SK-N-SH (cell line): ENCODE results near the gene RPS19. TPM values are rescaled to one million over a fixed set of nuclear protein-coding genes. Genes with fewer than 3 reads are reported as not detected.
A peak's percentile ranks its signal among the peaks of the same experiment; 100 is the strongest.

Experiments used
- CTCF ChIA-PET: fragments of 300-600, 350-600 bp; formaldehyde crosslinking; extraction: SDS; loops from one replicate; lab custom pipeline; 2021; lab: Yijun Ruan, JAX
- POLR2A ChIA-PET: fragments of 350-600 bp; sonication (Branson Sonifier 250); formaldehyde crosslinking; extraction: SDS; loops from one replicate; lab custom pipeline; 2020; ENCODE audit warnings: antibody characterized with exemption, inconsistent platforms; lab: Yijun Ruan, JAX
- DNase-seq: peaks from one replicate; pipeline ENCODE4 v3.0.0; 2012
- H2AFZ ChIP-seq: fragments of 200-600 bp; sonication (generic); 2 replicates; pipeline ENCODE4 v1.8.1; 2016; ENCODE audit warnings: antibody characterized with exemption, mild to moderate bottlenecking, low read depth
- H3F3A ChIP-seq: fragments of 200-600 bp; sonication (generic); replicated peaks from 2 replicates; pipeline ENCODE3; 2016; ENCODE audit warnings: antibody characterized with exemption, mild to moderate bottlenecking; ENCODE audit not compliant: insufficient read depth
- H3K27ac ChIP-seq, 2 experiments: fragments of 200-500 bp in 1 of 2; fragments of 200-600 bp in 1 of 2; sonication (Bioruptor generic) in 1 of 2; sonication (generic), shearing (Covaris generic) in 1 of 2; 2 replicates each; pipeline versions ENCODE4 v1.5.1 to v1.6.1; 2014 to 2016; ENCODE audit warnings: low read depth in 2 of 2, inconsistent platforms in 1 of 2, low read length in 1 of 2, mild to moderate bottlenecking in 1 of 2, mixed read lengths in 1 of 2
- H3K27me3 ChIP-seq: fragments of 200-600 bp; sonication (generic), shearing (Covaris generic); 2 replicates; pipeline ENCODE4 v1.6.1; 2016; ENCODE audit warnings: mixed run types; ENCODE audit not compliant: insufficient read depth
- H3K36me3 ChIP-seq, 2 experiments: fragments of 200-500 bp in 1 of 2; fragments of 200-600 bp in 1 of 2; sonication (Bioruptor generic) in 1 of 2; sonication (generic) in 1 of 2; replicated peaks in 1 of 2; 2 replicates each; pipeline versions ENCODE3 to v1.5.1; 2014 to 2016; ENCODE audit warnings: low read length in 1 of 2, mild to moderate bottlenecking in 1 of 2; ENCODE audit not compliant: insufficient read depth in 2 of 2, control insufficient read depth in 1 of 2
- H3K4me1 ChIP-seq, 2 experiments: fragments of 200-500 bp in 1 of 2; fragments of 200-600 bp in 1 of 2; sonication (Bioruptor generic) in 1 of 2; sonication (generic), shearing (Covaris generic) in 1 of 2; 2 replicates each; pipeline versions ENCODE4 v1.5.1 to v1.6.1; 2014 to 2016; ENCODE audit warnings: low read depth in 1 of 2, low read length in 1 of 2, mixed run types in 1 of 2; ENCODE audit not compliant: insufficient read depth in 2 of 2, control insufficient read depth in 1 of 2
- H3K4me2 ChIP-seq: fragments of 200-600 bp; sonication (generic), shearing (Covaris generic); 2 replicates; pipeline ENCODE4 v1.6.1; 2017; ENCODE audit warnings: mixed run types
- H3K4me3 ChIP-seq, 2 experiments: fragments of 200-500 bp in 1 of 2; fragments of 200-600 bp in 1 of 2; sonication (Bioruptor generic) in 1 of 2; sonication (generic), shearing (Covaris generic) in 1 of 2; 2 replicates each; pipeline versions ENCODE4 v1.5.1 to v1.8.1; 2014 to 2016; ENCODE audit warnings: low read depth in 2 of 2, inconsistent platforms in 1 of 2, low read length in 1 of 2, mild to moderate bottlenecking in 1 of 2, mixed read lengths in 1 of 2, moderate library complexity in 1 of 2
- H3K79me2 ChIP-seq: fragments of 200-600 bp; sonication (generic); 2 replicates; pipeline ENCODE4 v1.8.1; 2017; ENCODE audit warnings: mild to moderate bottlenecking; ENCODE audit not compliant: insufficient read depth
- H3K9ac ChIP-seq: fragments of 200-600 bp; sonication (generic); 2 replicates; pipeline ENCODE4 v1.6.1; 2017; ENCODE audit warnings: mixed run types
- H3K9me2 ChIP-seq: fragments of 200-600 bp; sonication (generic); 2 replicates; pipeline ENCODE4 v1.6.1; 2017; ENCODE audit warnings: mixed run types
- H3K9me3 ChIP-seq: fragments of 200-600 bp; sonication (generic); 2 replicates; pipeline ENCODE4 v1.6.1; 2017; ENCODE audit warnings: mixed run types, mild to moderate bottlenecking, moderate library complexity
- H4K20me1 ChIP-seq: fragments of 200-600 bp; sonication (generic); 2 replicates; pipeline ENCODE4 v1.6.1; 2017; ENCODE audit warnings: mild to moderate bottlenecking, mixed run types; ENCODE audit not compliant: insufficient read depth
- CTCF ChIP-seq: fragments of 200-600 bp; sonication (generic); IDR thresholded peaks from 2 replicates; pipeline ENCODE4 v1.6.1; 2017; ENCODE audit warnings: antibody characterized with exemption, mild to moderate bottlenecking, moderate library complexity
- ELF1 ChIP-seq: IDR thresholded peaks from 2 replicates; pipeline ENCODE4 v1.4.0; 2012
- EZH2phosphoT487 ChIP-seq: fragments of 200-600 bp; sonication (generic); IDR thresholded peaks from 2 replicates; pipeline ENCODE4 v1.6.1; 2017; ENCODE audit warnings: low read depth, mixed run types, mild to moderate bottlenecking, antibody characterized with exemption, moderate library complexity, borderline replicate concordance
- FOSL2 ChIP-seq: IDR thresholded peaks from 2 replicates; pipeline ENCODE4 v1.4.0; 2012; ENCODE audit warnings: low read depth, mild to moderate bottlenecking, moderate library complexity, borderline replicate concordance
- FOXJ3 ChIP-seq: sonication (generic); formaldehyde crosslinking; IDR thresholded peaks from 2 replicates; pipeline ENCODE4 v1.5.1; 2020; ENCODE audit warnings: mild to moderate bottlenecking, missing genetic modification reagents
- FOXM1 ChIP-seq: IDR thresholded peaks from 2 replicates; pipeline ENCODE4 v1.4.0; 2012; ENCODE audit warnings: low read depth, mild to moderate bottlenecking
- GABPA ChIP-seq: IDR thresholded peaks from 2 replicates; pipeline ENCODE4 v1.4.0; 2012; ENCODE audit warnings: low read depth, mild to moderate bottlenecking
- GATA2 ChIP-seq: sonication (generic); formaldehyde crosslinking; IDR thresholded peaks from 2 replicates; pipeline ENCODE4 v1.5.0; 2020; ENCODE audit warnings: mild to moderate bottlenecking, missing genetic modification reagents
- MAX ChIP-seq: IDR thresholded peaks from 2 replicates; pipeline ENCODE4 v1.4.0; 2012; ENCODE audit warnings: low read depth
- MEF2A ChIP-seq: IDR thresholded peaks from 2 replicates; pipeline ENCODE4 v1.4.0; 2012; ENCODE audit warnings: low read depth, borderline replicate concordance
- NRF1 ChIP-seq: IDR thresholded peaks from 2 replicates; pipeline ENCODE4 v1.6.1; 2012; ENCODE audit warnings: low read depth, mild to moderate bottlenecking, low read length
- POLR2AphosphoS5 ChIP-seq: IDR thresholded peaks from 2 replicates; pipeline ENCODE4 v1.6.1; 2012; ENCODE audit warnings: low read depth, low read length
- RAD21 ChIP-seq: IDR thresholded peaks from 2 replicates; pipeline ENCODE4 v1.6.1; 2012; ENCODE audit warnings: mild to moderate bottlenecking, low read length
- SMC3 ChIP-seq: IDR thresholded peaks from 2 replicates; pipeline ENCODE4 v1.6.1; 2012; ENCODE audit warnings: low read depth, low read length, improper control_type of control experiment
- TAF1 ChIP-seq: IDR thresholded peaks from 2 replicates; pipeline ENCODE4 v1.6.1; 2012; ENCODE audit warnings: low read depth, mild to moderate bottlenecking, low read length, moderate library complexity, borderline replicate concordance
- TCF12 ChIP-seq: IDR thresholded peaks from 2 replicates; pipeline ENCODE4 v1.4.0; 2012
- TEAD4 ChIP-seq: IDR thresholded peaks from 2 replicates; pipeline ENCODE4 v1.4.0; 2012; ENCODE audit warnings: mild to moderate bottlenecking, borderline replicate concordance; ENCODE audit not compliant: insufficient read depth
- USF1 ChIP-seq: IDR thresholded peaks from 2 replicates; pipeline ENCODE4 v1.4.0; 2012; ENCODE audit warnings: low read depth, borderline replicate concordance
- USF2 ChIP-seq: fragments of 150-350 bp; IDR thresholded peaks from 2 replicates; pipeline ENCODE4 v1.6.1; 2017; ENCODE audit warnings: antibody characterized with exemption, low read length, low read depth, borderline replicate concordance
- YY1 ChIP-seq: IDR thresholded peaks from 2 replicates; pipeline ENCODE4 v1.4.0; 2012; ENCODE audit warnings: low read depth, mild to moderate bottlenecking
- WGBS: methylation state at CpG from one replicate; pipeline ENCODE4 v1.1.6; 2017; ENCODE audit warnings: low lambda C conversion rate; 5-methylcytosine and 5-hydroxymethylcytosine counted together
- polyA plus RNA-seq, 3 experiments: library from polyadenylated mRNA; depleted of rRNA; stranded (reverse); fragments of >200 nt; gene quantifications; 2 replicates each; pipeline ENCODE4 v1.2.3, GENCODE V29; 2012

RPS19 gene
- polyA plus RNA-seq, 1 of the 3 experiments (the other 2 are of a cell fraction), result 2,819 TPM

GRCh38 chr19:41883821-41884733, 24.0 kb downstream of the RPS19 start (continued):
- TF ChIP-seq USF1 (0 out of 2 replicates have a peak, but pooled peaks have one; percentile 6), FOXM1 (no peak), GABPA (peak; percentile 77), FOXJ3 (no peak), YY1 (peak; percentile 71; the same call in 1 of the 2 replicates), TCF12 (peak; percentile 46; the same call in 1 of the 2 replicates), NRF1 (no peak), ELF1 (peak; percentile 98), POLR2AphosphoS5 (peak; percentile 70), FOSL2 (no peak), EZH2phosphoT487 (no peak), CTCF (no peak)

- CTCF ChIA-PET, result interaction anchor here (0.7 to 1.7 kb wide), 7 partner anchors 10 to 71 kb away, joined by 3 to 4 read pairs (median 3); no protein-coding TSS in a partner anchor
- peaks cover 11% of the 10 kb centered on the region in 2 experiments; a peak in 3 of 4 replicates for H3K4me1 ChIP-seq
- peaks cover 40% of the 10 kb centered on the region for H3K79me2 ChIP-seq
- POLR2A ChIA-PET, result interaction anchor here (0.7 to 1.4 kb wide), 2 partner anchors 11 to 27 kb away, joined by 3 read pairs; partner anchors contain the start of gene RPS19
- H3K4me2 ChIP-seq, result no peak overlapping the region
- H3K4me3 ChIP-seq, result no peak overlapping the region
- H3K9ac ChIP-seq, result no peak overlapping the region
- H3K36me3 ChIP-seq, result peaks cover 10 to 27% of the 10 kb centered on the region in 2 experiments
- H3F3A ChIP-seq, result peaks cover 7% of the 10 kb centered on the region
- 86% methylated on average over 13 of the region's 13 CpGs for WGBS
- H2AFZ ChIP-seq, result no peak overlapping the region
- H4K20me1 ChIP-seq, result peaks cover 42% of the 10 kb centered on the region
- no peaks in the 10 kb centered on the region for H3K9me2 ChIP-seq
- no peak for TF ChIP-seq FOXJ3
- no peak for TF ChIP-seq TAF1
- no peak for TF ChIP-seq GATA2 (CRISPR knock-in tag)
- no peak for TF ChIP-seq USF2
- TF ChIP-seq POLR2AphosphoS5, result no peak
- no peak for TF ChIP-seq RAD21
- TF ChIP-seq TEAD4, result no peak
- no peak for TF ChIP-seq YY1
- no peak for TF ChIP-seq SMC3
- no peak for TF ChIP-seq MEF2A
- TF ChIP-seq MAX, result no peak
- no peak overlapping the region for H3K27ac ChIP-seq
- no peak for DNase-seq
- H3K9me3 ChIP-seq, result no peaks in the 10 kb centered on the region; the same call in 1 of the 2 replicates
- no peaks in the 10 kb centered on the region for H3K27me3 ChIP-seq
Observed at GRCh38 chr19:41886761-41887710, 27.0 kb downstream of the RPS19 start.
